GM19043 (cell line): ENCODE data around the gene OR4D2.
"Not testable (repeated sequence)": the region's sequence is repeated elsewhere in the genome, so short reads cannot be mapped to it uniquely, and the experiment has no call there.

Source experiments
- ATAC-seq: cut with Tn5 transposase; IDR thresholded peaks from one replicate; pipeline ENCODE4 v1.9.1; 2021; ENCODE audit warnings: low read depth; ENCODE audit not compliant: unreplicated experiment

OR4D2 gene

GRCh38 chr17:58166682-58167081, at the start of gene OR4D2:
OR4D2 (plus strand) TSS chr17:58166982; CDS start chr17:58169656, 2,674 bp downstream.
- no peak for ATAC-seq

GRCh38 chr17:58117382-58117781, 49.4 kb upstream of the OR4D2 start:
- no peak for ATAC-seq

GRCh38 chr17:58119491-58119890, 47.3 kb upstream of the OR4D2 start:
- ATAC-seq: no peak

GRCh38 chr17:58120195-58120822, 46.5 kb upstream of the OR4D2 start:
- ATAC-seq: no peak

- no peak for ATAC-seq
Observed at GRCh38 chr17:58121925-58122324, 44.9 kb upstream of the OR4D2 start.

GRCh38 chr17:58127846-58128245, 38.9 kb upstream of the OR4D2 start:
- no peak for ATAC-seq

- ATAC-seq: not testable (repeated sequence)
Observed at GRCh38 chr17:58132697-58133096, 34.1 kb upstream of the OR4D2 start.

- ATAC-seq: no peak
Observed at GRCh38 chr17:58136669-58137279, 30.0 kb upstream of the OR4D2 start.

- ATAC-seq: no peak
Observed at GRCh38 chr17:58141505-58141904, 25.3 kb upstream of the OR4D2 start.

- ATAC-seq: not testable (repeated sequence)
Observed at GRCh38 chr17:58143335-58143734, 23.4 kb upstream of the OR4D2 start.

GRCh38 chr17:58144801-58145200, 22.0 kb upstream of the OR4D2 start:
- no peak for ATAC-seq

- ATAC-seq: no peak
Observed at GRCh38 chr17:58147930-58148434, 18.8 kb upstream of the OR4D2 start, which contains the start of gene OR4D1. OR4D1 (plus strand) TSS chr17:58148384; CDS start chr17:58155154, 6,770 bp downstream.

- no peak for ATAC-seq
Observed at GRCh38 chr17:58148609-58149008, 18.2 kb upstream of the OR4D2 start.

- no peak for ATAC-seq
Observed at GRCh38 chr17:58150394-58150793, 16.4 kb upstream of the OR4D2 start.

GRCh38 chr17:58153046-58153445, 13.7 kb upstream of the OR4D2 start:
- ATAC-seq: no peak

- no peak for ATAC-seq
Observed at GRCh38 chr17:58153671-58154070, 13.1 kb upstream of the OR4D2 start.

- ATAC-seq: no peak
Observed at GRCh38 chr17:58156839-58157803, 9.7 kb upstream of the OR4D2 start.

- ATAC-seq: no peak
Observed at GRCh38 chr17:58158181-58158580, 8.6 kb upstream of the OR4D2 start.

- no peak for ATAC-seq
Observed at GRCh38 chr17:58161566-58161965, 5.2 kb upstream of the OR4D2 start.

GRCh38 chr17:58165981-58166380, 801 bp upstream of the OR4D2 start:
- ATAC-seq: no peak

- ATAC-seq: no peak
Observed at GRCh38 chr17:58170622-58171021, 3.8 kb downstream of the OR4D2 start.
